ENCODE measurements around the gene SLC7A5.
A peak's percentile ranks its signal among the peaks of the same experiment; 100 is the strongest.
"Not testable (repeated sequence)": the region's sequence is repeated elsewhere in the genome, so short reads cannot be mapped to it uniquely, and the experiment has no call there.

The SLC7A5 gene

GRCh38 chr16:87887931-87888330, 18.6 kb upstream of the SLC7A5 start:
- not testable (repeated sequence) for DNase-seq

- DNase-seq = not testable (repeated sequence)
These were observed 16.2 kb upstream of the SLC7A5 start for GRCh38 chr16:87885371-87885967.

- DNase-seq = no peak
These were observed 13.2 kb upstream of the SLC7A5 start for GRCh38 chr16:87882436-87883019.

GRCh38 chr16:87881324-87882200, 12.3 kb upstream of the SLC7A5 start:
- no peak for DNase-seq

- no peak for DNase-seq
These were observed 10.9 kb upstream of the SLC7A5 start for GRCh38 chr16:87880117-87880696.

GRCh38 chr16:87879411-87880013, 10.2 kb upstream of the SLC7A5 start:
- DNase-seq = not testable (repeated sequence)

GRCh38 chr16:87878704-87879103, 9.4 kb upstream of the SLC7A5 start:
- no peak for DNase-seq

GRCh38 chr16:87877942-87878507, 8.7 kb upstream of the SLC7A5 start:
- no peak for DNase-seq

GRCh38 chr16:87874639-87875427, 5.5 kb upstream of the SLC7A5 start:
- DNase-seq = no peak

- DNase-seq = not testable (repeated sequence)
These were observed 1.3 kb upstream of the SLC7A5 start for GRCh38 chr16:87870418-87871291.

- DNase-seq = not testable (repeated sequence)
These were observed 641 bp upstream of the SLC7A5 start for GRCh38 chr16:87869879-87870417.

- peak; percentile 71 for DNase-seq
These were observed 865 bp downstream of the SLC7A5 start for GRCh38 chr16:87868254-87869029.

GRCh38 chr16:87865902-87866555, 3.3 kb downstream of the SLC7A5 start:
- DNase-seq = peak; percentile 73

- no peak for DNase-seq
These were observed 4.8 kb downstream of the SLC7A5 start for GRCh38 chr16:87864331-87864989.

- DNase-seq = not testable (repeated sequence)
These were observed 6.0 kb downstream of the SLC7A5 start for GRCh38 chr16:87863327-87863635.

GRCh38 chr16:87862597-87863326, 6.5 kb downstream of the SLC7A5 start:
- not testable (repeated sequence) for DNase-seq

- not testable (repeated sequence) for DNase-seq
These were observed 7.8 kb downstream of the SLC7A5 start for GRCh38 chr16:87861300-87862099.
